WI38 (cell line): ENCODE data around the gene IFNG.
"Not testable (repeated sequence)": the region's sequence is repeated elsewhere in the genome, so short reads cannot be mapped to it uniquely, and the experiment has no call there.

Source experiments
- H3K4me3 ChIP-seq: 2 replicates; pipeline ENCODE4 v1.5.1; 2011; ENCODE audit warnings: low read depth, mild to moderate bottlenecking, control low read depth, low read length
- TF ChIP-seq, protein P1 (sequence below): IDR thresholded peaks from 2 replicates; pipeline ENCODE4 v1.5.1; 2012; ENCODE audit warnings: low read depth, mild to moderate bottlenecking, control low read depth, low read length

Gene IFNG

DNA sequence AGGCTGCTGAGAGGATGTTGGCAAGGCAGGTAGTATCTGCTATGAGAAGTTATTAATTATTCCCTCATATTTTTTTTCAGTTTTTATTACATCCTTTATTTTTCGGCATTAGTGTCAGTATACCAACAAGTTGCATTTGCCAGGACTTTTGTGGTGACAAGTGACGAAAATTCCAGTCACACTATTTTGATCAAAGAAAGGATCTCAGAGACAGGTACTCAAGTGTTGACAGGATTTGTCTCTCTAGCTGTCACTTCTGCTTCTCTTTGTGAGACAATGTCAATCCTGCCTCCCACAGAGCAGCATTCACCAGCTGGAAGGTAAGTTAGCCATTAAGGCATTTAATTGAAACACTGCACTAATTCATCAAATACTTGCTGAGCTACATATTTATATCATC is 18.0 kb upstream of the IFNG start:
- H3K4me3 ChIP-seq = no peak overlapping the region
- TF ChIP-seq, protein P1, sequence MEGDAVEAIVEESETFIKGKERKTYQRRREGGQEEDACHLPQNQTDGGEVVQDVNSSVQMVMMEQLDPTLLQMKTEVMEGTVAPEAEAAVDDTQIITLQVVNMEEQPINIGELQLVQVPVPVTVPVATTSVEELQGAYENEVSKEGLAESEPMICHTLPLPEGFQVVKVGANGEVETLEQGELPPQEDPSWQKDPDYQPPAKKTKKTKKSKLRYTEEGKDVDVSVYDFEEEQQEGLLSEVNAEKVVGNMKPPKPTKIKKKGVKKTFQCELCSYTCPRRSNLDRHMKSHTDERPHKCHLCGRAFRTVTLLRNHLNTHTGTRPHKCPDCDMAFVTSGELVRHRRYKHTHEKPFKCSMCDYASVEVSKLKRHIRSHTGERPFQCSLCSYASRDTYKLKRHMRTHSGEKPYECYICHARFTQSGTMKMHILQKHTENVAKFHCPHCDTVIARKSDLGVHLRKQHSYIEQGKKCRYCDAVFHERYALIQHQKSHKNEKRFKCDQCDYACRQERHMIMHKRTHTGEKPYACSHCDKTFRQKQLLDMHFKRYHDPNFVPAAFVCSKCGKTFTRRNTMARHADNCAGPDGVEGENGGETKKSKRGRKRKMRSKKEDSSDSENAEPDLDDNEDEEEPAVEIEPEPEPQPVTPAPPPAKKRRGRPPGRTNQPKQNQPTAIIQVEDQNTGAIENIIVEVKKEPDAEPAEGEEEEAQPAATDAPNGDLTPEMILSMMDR = no peak

DNA sequence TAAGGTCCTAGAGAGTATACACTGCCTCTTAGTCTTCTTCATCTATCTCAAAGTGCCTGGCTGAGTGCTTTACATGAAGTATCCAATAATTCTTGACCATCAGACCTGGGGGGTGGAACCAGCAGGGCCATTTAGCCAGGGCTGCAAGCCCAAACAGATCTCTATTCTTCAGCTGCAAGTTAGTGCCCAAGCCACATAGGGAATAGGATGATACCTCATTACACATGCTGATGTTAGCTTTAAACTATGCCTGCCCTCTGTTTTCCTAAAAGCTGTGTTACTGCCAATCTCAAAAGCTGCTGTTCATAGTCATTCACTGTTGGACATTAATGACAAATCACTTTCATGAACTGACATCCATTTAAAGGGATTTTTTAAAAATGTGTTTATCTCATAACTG is 16.7 kb upstream of the IFNG start:
- no peak overlapping the region for H3K4me3 ChIP-seq
- TF ChIP-seq, protein P1 = no peak

DNA sequence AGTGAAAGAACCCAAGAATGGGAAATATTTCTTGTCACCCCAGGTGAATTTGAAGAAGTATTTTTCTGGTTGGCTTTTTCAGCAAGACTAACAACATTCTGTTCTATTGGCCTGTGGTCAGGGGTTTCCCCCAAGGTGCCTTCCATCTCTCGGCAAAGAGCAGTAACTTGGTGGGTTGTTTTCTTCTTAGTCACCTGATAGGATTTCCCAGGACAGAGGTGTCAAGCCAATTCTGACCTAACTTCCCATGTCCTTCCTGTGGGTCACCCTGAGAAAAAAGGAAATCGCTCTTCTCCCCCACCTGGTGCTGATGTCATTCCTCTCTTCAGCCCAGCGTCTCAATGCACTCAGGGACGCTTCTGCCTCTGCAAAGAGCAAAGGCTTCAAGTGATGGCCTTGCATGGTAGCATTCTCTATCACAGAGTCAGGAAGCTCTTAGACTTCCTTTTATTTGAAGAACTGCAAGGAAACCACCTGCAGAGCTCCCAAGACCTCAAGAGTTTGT is 16.1 kb upstream of the IFNG start:
- no peak overlapping the region for H3K4me3 ChIP-seq
- TF ChIP-seq, protein P1 = no peak

DNA sequence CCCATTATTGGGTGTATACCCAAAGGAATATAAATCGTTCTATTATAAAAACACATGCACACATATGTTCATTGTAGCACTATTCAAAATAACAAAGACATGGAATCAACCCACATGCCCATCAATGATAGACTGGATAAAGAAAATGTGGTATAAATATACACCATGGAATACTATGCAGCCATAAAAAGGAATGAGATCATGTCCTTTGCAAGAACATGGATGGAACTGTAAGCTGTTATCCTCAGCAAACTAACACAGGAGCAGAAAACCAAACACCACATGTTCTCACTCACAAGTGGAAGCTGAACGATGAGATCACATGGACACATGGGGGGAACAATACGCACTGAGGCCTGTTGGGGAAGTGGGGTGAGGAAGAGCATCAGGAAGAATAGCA is 15.2 kb upstream of the IFNG start:
- not testable (repeated sequence) for H3K4me3 ChIP-seq

DNA sequence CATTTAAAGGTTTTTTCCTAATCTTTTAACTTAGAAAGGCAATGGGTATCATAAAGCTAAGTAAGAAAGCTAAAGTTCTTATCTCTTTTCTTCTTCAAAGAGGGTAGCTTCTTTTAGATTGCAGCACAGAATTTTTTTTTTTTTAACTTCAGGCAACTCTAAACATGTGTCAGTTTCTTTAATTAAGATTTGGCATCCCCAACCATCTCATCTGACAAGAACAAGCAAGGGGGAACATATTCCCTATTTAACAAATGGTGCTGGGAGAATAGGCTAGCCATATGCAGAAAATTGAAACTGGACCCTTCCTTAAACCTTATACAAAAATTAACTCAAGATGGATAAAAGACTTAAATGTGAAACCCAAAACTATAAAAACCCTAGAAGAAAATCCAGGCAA is 14.3 kb upstream of the IFNG start:
- TF ChIP-seq, protein P1 = no peak
- no peak overlapping the region for H3K4me3 ChIP-seq

DNA sequence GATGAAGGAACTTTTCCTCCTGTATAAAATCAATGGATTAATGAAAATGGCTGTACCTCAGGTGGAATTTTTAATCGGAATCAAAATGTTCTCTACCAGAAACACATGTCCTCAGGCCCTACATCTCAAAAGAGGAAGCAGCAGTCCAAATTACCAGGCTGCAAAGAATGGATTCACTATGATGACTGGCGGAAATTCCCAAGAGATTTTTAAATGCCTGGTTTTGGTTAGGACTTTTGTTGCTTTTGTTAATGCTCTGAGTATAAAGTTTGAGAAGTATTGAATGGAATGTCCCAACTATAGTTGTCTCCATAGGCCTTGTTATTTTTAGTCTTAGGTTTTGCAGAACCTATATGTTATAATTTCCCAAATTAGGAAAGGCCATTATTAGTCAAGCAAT is 11.2 kb upstream of the IFNG start:
- TF ChIP-seq, protein P1 = no peak
- H3K4me3 ChIP-seq = no peak overlapping the region

DNA sequence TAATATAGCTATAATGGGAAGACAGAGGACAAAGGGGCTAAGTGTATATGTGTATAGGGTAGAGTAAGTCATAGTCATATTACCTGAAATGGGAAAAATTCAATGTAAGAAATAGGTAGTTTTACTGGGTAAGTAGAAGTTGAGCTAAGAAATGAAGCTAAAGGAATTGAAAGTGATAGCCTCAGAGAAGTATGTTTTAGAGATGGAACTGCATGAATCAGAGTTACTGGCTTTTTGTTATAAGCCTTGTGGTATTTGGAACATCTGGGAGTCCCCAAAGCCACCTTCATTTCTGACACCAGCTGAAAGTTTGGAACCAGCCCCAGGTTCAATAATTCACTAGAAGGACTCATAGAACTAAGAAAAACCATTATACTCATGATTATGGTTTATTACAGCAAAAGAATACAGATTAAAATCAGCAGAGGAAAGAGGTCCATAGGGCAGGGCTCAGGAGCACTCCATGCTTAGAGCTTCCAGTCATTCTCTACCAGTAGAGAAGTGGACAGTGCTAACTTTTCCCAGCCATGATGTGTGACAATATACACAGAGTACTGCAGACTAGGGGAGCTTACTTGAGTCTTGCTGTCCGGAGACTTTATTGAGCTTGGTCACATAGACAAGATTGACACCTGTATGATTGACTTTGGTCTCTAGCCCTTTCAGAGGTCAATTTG is 9.8 kb upstream of the IFNG start:
- TF ChIP-seq, protein P1 = no peak
- no peak overlapping the region for H3K4me3 ChIP-seq

DNA sequence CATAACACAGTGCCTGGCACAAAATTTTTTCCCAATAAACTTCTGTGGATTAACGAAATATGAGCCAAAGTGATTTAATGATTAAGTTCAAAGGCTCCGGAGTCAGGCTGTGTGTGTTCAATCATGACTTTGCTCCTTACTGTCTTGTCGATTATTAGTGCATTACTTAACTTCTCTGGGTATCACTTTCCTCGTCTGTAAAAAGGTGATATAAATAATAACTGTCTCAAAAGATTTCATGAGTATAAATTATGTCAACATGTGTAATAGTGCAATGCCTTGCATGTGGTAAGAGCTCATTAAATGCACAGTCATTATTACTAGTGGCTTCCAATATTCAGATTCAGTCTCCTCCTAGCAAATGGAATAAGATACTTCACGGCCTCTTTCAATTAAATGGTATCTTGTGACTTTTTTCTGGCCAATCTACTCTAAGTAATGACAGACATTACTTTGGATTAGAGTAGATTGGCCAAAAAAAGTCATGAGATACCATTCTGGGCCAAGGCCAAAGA is 6.8 kb upstream of the IFNG start:
- H3K4me3 ChIP-seq = no peak overlapping the region
- TF ChIP-seq, protein P1 = no peak
